NCI-H460 (cell line): Measurements from ENCODE around the gene ARSG. TPM values are rescaled to one million over a fixed set of nuclear protein-coding genes. Genes with fewer than 3 reads are reported as not detected.
"Not testable (repeated sequence)": the region's sequence is repeated elsewhere in the genome, so short reads cannot be mapped to it uniquely, and the experiment has no call there.

Source experiments
- DNase-seq: peaks from one replicate; pipeline ENCODE4 v3.0.0-alpha.2; 2016; ENCODE audit warnings: low read depth; ENCODE audit errors: extremely low read depth
- total RNA-seq: library from RNA; depleted of rRNA; stranded (reverse); fragments of >200 nt; shearing (Covaris generic); gene quantifications from 2 replicates; pipeline ENCODE4 v1.2.3, GENCODE V29; 2014

ARSG gene
- total RNA-seq, 1 experiment from 2014 or later = 11.5 TPM

DNA sequence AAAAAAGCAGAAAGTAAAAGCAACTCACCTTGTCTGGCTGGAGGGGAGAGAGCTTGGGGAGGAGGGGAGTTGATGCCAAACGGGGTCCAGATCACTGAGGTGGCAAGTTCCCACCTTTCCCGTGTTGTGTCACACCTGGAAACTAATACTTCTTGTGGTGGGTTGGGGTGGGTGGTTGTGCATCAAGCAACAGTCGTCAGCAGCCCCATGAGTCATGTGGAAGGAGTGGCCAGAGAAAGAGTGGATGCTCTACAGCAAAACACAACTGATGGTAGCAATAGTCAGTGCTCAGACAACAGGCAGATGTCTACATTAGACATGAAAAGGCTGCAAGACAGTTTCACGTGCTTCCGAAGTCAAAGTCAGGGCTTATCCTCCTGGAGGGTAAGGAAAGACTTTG, 35.4 kb downstream of the ARSG start:
- DNase-seq = no peak

GRCh38 chr17:68327823-68328557, 36.7 kb downstream of the ARSG start:
- DNase-seq = no peak

DNA sequence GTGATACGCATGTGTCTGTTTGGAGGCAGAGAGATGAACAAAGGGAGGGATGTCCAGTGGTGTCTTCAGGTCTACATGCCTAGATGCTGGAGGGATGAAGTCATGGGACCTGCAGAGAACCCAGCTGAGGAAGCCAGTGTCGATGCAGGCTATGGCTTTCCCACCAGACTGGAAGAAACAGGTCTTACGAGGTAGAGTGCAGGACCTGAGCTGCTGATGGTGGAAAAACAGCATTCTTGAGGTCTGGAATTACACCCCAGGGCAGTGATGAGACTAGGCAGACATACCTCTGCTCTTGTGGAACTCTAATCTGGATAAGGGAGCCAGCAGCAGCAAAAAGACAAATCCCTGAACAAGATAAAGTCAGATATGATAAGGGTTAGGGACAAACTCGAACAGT, 37.4 kb downstream of the ARSG start:
- DNase-seq = no peak

DNA sequence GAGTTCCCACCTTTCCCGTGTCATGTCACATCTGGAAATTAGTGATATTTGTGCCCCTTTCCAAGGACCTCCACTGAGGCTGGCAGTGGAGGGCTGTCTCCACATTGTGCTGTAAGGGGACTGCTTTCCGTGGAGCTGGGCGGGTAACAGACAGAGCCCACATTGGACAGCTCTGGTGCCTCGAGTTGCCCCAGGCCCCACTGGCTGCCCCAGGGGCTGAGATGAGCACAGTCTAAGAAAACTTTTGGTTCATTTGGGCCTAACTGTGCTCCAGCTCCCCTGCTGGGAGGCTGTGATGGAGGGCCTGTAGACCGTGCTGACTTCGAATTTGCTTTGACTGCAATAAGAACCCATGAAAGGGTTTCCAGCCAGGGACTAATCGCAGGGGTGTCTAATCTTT, 38.0 kb downstream of the ARSG start:
- no peak for DNase-seq

DNA sequence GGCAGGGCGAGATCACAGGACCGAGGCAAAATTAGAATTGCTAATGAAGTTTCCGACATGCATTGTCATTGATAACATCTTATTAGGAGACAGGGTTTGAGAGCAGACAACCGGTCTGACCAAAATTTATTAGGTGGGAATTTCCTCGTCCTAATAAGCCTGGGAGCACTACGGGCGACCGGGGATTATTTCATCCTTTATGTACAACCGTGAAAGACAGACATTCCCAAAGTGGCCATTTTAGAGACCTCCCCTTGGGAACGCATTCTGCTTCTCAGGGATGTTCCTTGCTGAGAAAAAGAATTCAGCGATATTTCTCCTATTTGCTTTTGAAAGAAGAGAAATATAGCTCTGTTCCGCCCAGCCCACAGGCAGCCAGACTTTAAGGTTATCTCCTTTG, 40.6 kb downstream of the ARSG start:
- DNase-seq = not testable (repeated sequence)

DNA sequence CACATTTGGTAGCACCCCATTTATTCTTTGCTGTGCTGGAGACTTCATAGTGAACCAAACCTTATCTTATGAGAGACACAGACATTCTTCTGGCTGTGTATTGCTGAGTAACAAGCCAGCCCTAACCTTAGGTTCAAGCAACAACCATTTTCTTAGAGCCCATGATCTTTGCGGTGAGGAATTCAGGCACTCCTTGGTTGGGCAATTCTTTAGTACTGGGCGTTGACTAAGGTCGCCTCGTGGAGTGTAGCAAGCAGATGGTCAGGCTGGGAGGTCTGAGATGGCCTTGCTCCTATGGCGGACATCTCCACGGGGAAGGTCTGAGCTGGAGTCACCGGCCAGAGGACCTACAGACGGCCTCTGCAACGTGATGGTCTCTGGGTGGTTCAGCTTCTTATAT, 43.1 kb downstream of the ARSG start:
- no peak for DNase-seq

DNA sequence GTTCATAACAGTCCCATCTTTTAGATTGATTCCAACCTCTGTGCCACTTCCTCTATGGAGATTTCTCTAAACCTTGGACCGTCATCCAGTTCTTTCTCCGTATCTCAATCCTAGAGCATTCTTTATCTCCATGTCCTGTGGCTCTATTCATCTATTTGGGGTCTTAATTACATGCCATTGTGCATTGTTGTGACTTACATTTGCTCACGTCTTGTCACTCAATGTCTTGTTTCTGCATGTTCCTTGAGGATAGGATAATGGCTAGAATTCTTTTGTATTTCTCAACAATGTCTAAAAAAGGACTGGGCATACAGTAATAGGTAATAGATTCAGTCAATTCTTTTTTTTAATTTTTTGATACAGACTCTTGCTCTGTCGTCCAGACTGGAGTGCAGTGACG, 50.2 kb downstream of the ARSG start:
- DNase-seq = no peak

DNA sequence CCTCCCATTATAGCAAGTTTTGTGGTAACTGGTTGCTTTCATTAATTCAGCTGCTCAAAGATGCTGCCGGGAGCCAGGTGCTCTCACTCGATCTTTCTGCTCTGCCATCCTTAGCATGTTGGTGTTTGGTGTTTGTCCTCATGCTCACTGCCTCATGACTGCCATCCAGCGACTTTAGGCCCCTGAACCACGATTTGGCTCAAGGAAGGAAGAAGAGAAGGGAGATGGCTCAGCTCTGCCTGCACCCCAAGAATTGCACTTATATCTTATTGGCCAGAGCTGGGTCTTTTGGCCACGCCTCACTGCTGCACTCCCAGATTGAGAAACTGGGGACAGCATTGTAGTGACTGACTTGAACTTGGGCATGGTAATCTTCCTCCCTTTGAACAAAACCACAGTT, 52.7 kb downstream of the ARSG start:
- no peak for DNase-seq

GRCh38 chr17:68344701-68345136, 53.4 kb downstream of the ARSG start:
- DNase-seq = no peak

- no peak for DNase-seq
These were observed 55.2 kb downstream of the ARSG start for GRCh38 chr17:68346448-68346847.

DNA sequence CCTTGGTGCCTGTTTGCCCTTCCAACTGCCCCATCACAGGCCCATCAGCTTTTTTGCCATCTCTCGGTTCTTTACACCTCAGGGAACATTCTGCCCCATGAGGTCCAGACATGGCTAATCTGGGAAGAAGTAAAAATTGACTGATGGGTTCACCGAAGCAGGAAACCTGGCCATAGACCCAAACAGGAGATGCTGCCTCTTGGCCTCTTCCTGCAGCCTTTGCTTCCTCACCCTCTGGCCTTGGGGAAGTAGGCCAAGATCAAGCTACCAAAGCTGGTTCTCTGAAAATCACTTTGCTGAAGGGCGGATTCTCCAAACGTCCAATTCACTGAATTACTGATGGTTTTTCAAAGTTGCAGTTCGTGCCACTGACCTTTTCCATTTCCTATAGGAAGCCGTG, 56.1 kb downstream of the ARSG start:
- no peak for DNase-seq

DNA sequence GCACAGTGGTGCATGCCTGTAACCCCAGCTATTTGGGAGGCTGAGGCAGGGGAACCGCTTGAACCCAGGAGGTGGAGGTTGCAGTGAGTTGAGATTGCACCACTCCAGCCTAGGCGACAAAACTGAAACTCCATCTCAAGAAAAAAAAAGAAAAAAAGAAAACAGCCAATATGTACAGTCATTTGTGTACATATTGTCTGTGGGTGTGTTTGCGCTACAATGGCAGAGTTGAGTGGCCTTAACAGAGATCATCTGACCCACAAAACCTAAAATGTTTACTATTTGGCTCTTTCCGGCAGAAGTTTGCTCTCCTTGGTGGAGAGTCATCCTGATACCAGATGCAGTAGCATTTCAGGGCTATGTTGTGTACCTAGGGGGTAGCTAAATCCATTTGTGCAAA, 57.9 kb downstream of the ARSG start:
- no peak for DNase-seq

DNA sequence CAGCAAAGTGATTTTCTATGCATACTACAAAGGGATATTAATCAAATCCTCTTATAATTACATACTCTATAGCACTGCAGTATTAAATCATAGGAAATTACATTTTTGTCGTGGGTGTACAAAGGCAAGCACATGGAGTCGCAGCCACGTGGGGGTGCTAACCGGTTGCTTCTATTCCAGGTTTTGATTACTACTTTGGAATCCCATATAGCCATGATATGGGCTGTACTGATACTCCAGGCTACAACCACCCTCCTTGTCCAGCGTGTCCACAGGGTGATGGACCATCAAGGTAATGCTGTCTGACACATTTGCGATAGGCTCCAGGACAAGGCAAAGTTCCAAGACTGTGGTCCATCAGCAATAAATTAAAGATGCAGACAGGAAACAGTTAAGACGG, 60.1 kb downstream of the ARSG start:
- DNase-seq = no peak

DNA sequence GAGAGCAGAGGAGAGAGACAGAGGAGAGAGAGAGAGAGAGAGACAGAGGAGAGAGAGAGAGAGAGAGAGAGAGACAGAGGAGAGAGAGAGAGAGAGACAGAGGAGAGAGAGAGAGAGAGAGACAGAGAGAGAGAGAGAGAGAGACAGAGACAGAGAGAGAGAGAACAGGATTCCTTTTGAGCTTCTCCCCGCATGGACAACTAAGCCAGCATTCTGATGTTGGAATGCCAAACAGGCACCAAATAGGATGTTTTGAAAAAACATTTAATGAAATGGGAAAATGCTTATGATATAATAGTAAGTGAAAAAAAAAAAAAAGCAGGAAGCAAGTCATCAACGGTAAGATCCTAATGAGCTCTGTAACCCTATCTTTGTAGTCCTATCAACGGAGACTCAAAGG, 60.7 kb downstream of the ARSG start:
- no peak for DNase-seq

GRCh38 chr17:68352671-68353070, 61.4 kb downstream of the ARSG start:
- DNase-seq = not testable (repeated sequence)

- peak; percentile 68 for DNase-seq
These were observed 61.8 kb downstream of the ARSG start for GRCh38 chr17:68353111-68353521.

DNA sequence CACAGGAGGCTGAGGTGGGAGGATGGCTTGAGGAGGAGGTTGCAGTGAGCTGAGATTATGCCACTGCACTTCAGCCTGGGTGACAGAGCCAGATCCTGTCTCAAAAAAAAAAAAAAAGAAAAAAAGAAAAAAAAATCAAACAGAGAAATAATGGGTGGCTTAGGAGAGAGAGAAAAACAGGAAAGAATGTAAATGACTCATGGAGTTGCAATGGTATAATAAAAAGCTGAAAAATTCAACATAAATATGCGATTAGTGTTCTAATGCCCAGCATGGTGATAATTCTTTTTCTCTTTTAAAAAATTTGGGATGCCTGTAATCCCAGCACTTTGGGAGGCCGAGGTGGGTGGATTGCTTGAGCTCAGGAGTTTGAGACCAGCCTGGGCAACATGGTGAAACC, 63.0 kb downstream of the ARSG start:
- peak; percentile 61 for DNase-seq

DNA sequence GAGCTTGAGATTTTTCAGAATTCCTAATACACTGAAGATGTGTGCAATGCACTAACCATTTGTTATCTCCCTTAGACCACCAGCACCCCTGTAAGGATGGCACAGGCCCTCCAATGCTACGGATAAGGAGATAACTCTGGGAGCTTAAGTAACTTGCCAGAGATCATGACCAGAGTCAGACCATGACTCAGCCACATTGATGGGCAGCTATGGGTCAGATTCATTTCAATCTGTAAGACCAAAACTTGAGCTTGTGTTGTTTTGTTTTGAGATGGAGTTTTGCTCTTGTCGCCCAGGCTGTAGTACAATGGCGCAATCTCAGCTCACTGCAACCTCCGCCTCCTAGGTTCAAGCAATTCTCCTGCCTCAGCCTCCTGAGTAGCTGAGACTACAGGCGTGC, 63.8 kb downstream of the ARSG start:
- DNase-seq = peak; percentile 61

GRCh38 chr17:68356520-68356919, 65.2 kb downstream of the ARSG start:
- DNase-seq = no peak

- no peak for DNase-seq
These were observed 65.7 kb downstream of the ARSG start for GRCh38 chr17:68356949-68357455.

GRCh38 chr17:68357886-68358285, 66.6 kb downstream of the ARSG start:
- no peak for DNase-seq

DNA sequence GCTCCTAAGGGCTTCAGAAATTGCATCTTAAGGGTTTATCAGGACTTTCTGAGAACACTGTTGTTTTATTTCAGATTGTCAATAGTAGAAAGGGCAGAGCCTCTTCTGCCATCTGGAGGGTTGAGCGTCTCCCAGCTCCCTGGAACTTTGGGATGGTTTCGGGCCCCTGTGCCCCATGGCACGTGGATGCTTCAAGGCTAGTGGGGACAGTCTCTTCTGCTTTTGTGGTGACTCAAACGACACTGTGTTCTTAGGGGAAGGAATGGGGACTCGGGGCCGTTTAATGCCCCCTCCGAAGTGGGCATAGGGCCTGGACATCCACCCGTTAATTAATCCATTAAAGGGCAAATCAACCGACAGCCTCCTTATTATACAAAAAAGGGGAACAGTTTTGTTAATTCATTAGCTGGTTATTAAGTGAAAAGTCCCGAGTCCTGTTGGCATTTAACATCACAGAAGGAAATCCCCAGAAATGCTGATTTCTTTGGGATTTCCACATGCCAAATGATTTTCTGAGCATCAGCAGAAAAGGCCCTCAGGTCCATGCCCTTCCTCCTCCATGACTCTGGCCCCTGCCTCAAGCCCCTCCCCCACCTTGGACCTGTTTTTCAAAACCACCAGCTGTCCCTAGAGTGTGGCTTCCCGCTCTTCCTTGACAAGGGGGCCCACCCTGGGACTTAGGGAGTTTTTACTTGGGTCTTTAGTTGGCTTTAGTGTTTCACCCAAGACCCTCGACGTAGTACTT, 68.7 kb downstream of the ARSG start:
- DNase-seq = no peak
